GM18502 (cell line): ENCODE measurements around the gene PFKFB1.
"Not testable (repeated sequence)": the region's sequence is repeated elsewhere in the genome, so short reads cannot be mapped to it uniquely, and the experiment has no call there.

Experiments used
- ATAC-seq: cut with Tn5 transposase; IDR thresholded peaks from one replicate; pipeline ENCODE4 v1.9.1; 2021; ENCODE audit warnings: mild to moderate bottlenecking; ENCODE audit not compliant: unreplicated experiment, poor library complexity

The PFKFB1 gene

DNA sequence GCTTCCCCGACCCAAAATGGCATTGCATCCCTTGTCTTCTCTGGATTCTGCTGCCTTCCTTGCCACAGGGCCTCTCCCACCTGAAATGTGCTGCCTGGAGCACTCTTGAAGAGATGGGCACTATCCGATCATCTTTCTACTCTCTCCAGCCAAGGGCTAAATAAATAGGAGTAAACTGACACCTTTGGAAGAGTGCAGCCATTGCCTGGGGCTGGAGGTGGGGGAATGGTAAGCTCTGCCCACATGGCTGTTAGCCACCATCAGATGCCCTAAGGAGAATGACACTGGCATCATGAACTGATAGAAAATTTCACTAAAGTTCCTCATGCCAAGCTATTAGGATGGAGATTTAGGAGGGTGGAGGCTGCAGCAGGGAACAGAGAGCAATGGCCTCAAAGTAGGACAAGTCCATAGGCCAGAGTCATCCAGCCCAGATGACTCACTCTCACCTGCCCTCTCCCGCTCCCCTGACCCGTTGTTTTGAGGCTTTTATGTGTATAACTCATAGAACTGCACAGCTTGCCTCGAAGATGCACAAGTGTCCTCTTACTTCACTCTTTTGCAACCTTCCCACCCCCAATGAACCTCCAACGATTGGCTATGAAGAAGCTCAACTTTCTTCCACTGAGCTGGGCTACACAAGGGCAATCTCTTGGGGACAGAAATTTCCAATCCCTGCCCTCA lies 822 bp upstream of the PFKFB1 start:
- ATAC-seq = no peak

DNA sequence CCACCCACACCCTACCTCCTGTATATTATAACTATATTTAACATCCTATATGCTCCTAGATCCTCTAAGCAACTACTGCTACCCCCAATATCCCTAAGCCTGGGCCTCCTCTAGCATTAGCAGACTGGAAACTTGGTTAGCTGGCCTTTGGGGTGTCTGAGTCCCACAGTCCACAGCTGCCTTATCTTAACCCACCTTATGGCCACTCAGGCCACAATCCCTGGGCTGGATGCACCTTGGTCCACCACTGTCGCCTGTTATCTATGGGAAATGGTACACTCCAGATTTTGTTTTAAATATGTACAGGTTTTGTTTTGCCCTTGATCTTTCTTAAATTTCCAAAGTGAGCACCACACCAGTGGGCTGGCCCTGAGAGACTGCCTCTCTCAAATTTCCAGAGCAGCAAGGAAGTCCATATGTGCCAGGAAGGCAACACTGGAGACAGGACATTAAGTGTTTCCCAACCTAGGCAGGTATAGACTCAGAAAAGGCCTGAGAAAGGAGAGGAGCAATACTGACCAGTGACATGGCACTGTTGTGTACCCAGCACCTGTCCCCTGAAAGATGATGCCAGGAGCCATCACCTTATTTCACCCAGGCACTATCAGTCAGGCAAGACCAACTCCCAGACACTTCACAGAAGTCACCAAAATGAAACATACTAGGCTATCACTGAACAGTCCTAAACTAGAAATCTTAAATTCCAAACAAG lies 921 bp downstream of the PFKFB1 start:
- no peak for ATAC-seq

DNA sequence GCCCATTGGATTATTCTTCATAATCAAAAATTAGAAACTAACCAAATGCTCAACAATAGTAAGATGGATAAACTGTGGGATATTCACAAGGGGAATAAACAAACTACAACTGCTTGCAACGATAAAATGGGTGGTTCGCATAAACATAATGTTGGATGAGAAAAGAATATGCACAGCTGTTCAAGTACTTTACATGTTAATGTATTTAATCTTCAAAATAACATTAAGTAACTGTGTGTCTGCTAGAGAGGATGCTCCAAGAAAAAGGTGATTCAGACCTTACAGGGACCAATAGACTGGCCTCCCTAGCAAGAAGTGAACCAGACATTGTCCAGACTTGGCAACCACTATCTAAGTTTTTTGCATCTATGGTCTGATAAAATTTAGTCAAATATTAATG lies 2.3 kb downstream of the PFKFB1 start:
- no peak for ATAC-seq

DNA sequence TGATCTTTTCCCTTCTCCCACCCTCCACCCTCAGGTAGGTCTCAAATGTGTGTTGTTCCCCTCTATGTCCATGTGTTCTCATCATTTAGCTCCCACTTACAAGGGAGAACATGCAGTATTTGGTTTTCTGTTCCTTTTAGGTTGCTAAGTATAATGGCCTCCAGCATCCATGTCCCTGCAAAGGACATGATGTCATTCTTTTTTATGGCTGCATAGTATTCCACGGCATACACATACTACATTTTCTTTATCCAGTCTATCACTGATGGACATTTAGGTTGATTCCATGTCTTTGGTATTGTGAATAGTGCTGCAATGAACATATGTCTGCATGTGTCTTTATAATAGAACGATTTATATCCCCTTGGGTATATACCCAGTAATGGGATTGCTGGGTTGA lies 10.7 kb downstream of the PFKFB1 start:
- ATAC-seq = not testable (repeated sequence)

DNA sequence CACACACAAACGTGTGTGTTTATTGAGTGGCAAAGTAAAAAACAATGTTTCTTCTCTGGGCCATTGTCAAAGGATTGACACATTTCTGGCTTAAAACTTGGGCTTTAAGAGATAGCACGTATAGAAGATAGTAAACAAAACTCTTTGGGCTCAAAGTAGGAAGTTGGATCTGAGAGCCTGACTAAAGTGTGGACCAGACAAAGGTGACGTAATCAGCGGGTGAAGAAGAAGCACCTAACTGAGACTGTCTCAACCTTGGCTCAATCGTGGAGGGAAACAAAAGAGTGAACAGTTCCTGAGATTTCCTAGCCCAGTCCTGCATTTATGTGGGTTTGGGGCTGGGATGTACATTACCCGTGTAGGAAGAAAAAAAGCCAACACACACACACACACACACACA lies 13.7 kb downstream of the PFKFB1 start:
- no peak for ATAC-seq

DNA sequence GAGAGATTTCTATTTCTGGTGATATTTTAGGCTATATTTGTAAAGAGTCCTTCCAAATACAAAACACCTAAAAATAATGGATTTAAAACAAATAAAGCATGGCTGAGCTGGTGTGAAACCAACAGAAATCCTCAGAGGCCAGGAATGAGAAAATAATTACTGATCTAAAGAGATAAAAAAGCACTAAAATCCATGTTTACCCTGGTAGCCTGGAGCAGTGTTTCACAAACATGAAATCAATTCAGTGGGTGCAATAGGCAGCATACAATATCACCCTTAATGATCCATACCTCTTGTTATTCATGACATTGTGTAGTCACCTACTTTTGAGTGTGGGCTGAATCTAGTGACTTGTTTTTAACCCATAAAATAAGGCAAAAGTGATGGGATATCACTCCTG lies 14.6 kb downstream of the PFKFB1 start:
- ATAC-seq = no peak

DNA sequence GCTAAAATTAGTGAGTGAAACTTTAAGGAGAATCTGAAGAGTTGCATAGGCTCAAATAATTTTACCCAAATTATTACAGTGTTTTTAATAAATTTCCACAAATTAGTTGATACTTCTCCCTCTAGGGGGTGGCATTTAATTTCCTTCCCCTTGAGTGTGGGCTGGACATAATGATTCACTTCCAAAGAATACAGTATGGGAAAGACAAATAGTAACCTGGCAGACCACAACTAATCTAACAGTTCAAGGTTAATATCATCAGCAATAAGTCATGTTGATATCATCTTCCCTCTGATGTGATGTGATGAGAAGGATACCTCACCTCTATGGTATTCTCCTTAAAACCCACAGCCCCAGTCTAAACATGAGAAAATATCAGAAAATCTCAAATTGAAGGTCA lies 15.5 kb downstream of the PFKFB1 start:
- no peak for ATAC-seq

DNA sequence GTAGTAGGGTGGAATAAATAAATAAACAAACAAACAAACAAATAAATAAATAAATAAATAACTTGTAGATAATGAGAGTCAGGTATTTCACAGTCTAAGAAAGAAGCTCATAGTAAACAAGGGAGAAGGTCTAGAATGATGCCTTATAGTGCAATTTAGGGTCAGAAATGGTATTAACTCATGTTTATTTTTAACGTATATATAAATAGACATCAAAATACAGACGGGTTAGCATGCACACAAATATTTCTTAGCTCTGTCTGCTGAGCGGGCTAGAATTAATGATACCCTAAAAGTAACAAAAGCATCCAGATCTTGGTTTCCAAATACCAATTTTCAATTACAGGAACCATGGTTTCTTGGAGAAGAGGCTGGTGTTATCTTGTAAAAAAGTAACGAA lies 16.6 kb downstream of the PFKFB1 start:
- ATAC-seq = no peak

DNA sequence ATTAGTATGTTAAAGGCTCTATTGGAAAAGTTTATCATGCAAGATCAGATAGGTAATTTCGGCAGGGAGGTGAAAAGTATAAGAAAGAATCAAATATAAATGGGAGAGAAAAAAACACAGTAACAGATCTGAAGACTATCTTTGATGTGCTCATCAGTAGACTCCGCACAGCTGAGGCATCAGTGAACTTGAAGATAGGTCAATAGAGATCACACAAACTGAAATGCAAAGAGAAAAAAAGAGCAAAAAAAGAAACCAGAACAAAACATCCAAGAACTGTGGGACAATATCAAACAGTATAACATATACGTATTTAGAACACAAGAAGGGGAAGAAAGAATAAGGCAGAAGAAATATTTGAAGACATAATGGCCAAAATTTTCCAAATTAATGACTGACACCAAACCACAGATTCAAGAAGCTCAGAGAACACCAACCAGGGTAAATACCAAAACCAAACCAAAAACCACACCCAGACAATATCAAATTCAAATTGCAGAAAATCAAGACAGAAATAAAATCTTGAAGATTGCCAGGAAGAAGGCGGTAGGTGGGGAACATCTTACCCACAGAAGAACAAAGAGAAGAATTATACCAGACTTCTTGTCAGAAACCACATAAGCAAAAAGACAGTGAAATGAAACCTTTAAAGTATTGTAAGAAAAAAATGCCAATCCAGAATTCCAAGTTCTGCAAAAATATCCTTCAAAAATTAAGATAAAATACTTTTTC lies 29.1 kb downstream of the PFKFB1 start:
- no peak for ATAC-seq

DNA sequence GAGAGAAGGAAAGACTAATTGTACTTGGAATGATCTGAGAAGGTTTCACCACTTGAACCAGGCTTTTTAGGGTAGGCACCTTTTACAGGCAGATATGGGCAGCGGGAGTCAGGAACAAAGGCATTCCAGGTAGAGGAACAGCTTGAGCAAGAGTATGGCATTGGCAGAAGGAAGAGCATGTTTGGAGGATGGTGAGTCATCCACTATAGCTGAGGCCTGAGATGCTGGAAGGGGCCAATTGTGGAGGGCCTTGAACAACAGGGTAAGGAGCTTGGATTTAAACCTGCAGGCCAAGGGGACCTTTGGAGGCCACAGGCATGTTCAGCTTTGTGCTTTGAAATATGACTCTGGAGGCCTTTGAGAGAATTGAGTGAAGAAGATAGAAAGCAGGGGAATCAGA lies 32.2 kb downstream of the PFKFB1 start:
- ATAC-seq = no peak

DNA sequence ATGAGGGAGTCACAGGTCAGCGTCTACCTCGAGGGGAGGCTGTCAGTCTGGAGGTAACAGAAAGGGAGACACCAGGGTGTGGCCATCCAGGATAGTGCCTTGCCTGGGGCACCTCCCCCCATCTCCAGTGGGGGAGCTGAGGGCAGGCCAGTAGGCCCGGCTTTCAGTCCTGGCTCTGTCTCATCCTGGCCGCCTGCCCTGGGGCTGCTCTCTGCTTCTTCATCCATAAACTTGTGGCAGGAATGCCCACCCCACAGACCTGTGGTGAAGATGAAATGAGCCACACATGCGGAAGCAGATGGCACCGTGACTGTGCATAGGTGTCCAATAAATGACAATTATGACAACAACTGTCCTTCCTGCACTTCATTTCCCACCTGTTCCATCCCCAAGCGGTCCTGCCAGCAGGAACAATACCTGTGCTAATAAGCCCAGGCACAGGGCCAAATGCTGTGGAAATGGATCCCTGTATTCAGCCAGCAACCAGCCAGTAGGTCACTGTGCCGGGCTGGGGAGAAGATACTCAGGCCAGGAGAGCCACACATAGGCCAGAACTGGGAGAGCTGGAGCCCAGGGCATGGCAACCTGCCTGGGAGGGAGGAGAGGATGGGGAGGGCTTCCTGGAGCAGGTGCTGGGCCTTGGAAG lies 43.1 kb downstream of the PFKFB1 start:
- ATAC-seq = no peak

DNA sequence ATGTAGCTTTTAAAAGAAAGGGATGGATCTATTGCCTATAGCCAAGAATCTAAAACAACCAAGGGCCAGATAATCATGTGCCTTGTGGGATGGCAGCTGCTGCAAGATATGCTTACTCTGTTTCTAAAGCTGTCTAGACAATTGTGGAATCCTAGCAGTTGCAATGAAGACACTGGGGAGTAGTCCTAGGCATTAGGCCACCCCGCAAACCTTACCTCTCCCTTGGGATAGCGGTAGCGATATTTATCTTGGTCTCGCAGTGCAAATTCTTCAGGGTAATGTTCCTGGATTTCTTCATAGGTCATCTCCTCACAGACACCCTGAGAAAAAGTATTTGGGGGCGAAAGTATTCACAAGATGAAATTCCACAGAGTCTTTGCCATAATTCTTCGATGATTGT lies 48.8 kb downstream of the PFKFB1 start:
- no peak for ATAC-seq

DNA sequence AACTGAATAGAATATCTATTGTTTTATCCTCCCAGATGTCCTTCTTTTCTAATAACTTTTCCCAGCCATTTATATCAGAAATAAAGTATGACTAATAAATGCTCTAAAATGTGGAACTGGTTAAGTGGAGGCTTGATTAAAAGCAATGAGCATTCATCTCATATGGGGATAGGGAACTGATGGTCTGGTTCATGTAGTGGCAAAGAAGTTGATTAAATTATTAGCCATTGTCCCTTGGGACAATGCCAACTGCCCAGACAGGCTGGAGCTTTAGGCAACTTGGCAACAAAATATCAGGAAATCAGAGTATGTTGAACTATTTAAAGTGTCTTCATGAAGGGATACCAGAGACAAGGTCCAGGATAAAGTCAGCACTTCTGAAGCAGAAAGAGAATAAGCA lies 49.2 kb downstream of the PFKFB1 start:
- no peak for ATAC-seq

DNA sequence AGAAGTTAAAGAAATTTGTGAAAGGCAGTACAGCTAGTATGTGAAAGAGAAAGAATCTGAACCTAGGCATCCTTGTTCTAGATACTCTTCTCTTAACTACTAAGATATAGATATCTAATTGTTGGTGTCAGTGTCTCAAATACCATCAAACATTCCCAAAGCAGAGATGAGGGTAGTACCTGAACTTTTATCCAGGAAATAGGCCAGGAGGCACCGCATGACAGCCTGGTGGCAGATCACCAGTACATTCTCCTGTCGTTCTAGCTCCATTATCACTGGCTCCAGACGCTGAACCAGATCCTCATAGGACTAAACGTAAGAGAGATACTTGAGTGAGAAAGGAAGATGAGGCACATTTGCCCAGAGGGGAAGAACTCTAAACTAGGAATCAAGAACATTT lies 56.6 kb downstream of the PFKFB1 start:
- ATAC-seq = no peak

DNA sequence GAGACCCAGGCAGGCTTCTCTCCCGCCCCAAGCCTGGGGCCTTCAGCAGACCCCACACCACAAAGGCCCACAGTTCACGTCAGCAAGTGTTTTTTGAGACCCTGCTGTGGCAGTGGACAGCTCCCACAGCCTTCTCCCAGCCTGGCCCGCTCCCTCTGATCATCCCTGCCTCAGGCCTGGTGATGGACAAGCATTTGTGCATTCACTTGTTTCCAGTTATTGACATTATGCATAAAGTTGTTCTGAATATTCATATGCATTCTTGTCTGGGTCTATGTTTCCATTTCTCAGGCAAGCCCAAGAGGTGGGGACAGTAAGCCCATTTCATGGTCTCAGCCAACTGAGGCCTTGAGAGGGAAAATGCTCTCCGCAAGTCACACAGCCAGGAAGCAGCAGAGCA lies 58.7 kb downstream of the PFKFB1 start:
- ATAC-seq = no peak

DNA sequence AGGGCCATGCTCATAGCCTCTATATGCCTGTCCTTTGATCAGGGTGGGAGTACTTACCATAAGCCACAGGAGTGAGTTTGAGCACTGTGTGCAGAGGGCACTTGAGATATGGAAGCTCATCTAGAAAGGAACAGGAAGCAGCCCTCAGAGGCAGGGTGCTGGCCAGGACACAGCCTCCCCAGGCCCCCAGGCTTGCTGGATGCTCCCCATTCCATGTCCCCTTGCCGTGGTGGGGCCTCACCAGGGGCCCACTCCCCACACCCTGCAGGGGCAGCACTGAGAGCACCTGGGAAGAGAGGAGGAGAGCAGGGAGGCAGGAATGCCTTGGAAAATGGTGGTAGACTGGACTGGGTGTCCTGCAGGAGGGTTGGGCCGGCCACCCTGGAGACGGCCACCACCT lies 59.1 kb downstream of the PFKFB1 start:
- no peak for ATAC-seq

DNA sequence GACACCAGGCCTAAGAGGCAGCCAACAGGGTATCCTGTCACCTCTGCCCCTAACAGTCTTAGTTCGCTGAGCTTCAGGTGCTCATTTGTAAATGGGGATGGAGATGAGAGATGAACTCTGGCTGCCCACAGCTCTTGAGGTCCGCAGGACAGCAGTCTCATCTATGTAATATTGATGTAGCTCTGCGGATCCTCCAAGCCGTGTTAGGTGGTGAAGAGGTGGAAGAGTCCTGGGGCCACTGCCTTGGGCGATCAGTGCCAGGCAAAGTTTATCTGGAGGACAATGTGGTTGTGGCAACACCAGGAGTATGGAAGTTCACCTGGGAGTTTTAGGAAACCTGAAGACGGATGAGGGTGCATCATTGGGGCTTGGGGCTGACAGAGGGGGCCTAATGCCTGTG lies 59.9 kb downstream of the PFKFB1 start:
- ATAC-seq = no peak

DNA sequence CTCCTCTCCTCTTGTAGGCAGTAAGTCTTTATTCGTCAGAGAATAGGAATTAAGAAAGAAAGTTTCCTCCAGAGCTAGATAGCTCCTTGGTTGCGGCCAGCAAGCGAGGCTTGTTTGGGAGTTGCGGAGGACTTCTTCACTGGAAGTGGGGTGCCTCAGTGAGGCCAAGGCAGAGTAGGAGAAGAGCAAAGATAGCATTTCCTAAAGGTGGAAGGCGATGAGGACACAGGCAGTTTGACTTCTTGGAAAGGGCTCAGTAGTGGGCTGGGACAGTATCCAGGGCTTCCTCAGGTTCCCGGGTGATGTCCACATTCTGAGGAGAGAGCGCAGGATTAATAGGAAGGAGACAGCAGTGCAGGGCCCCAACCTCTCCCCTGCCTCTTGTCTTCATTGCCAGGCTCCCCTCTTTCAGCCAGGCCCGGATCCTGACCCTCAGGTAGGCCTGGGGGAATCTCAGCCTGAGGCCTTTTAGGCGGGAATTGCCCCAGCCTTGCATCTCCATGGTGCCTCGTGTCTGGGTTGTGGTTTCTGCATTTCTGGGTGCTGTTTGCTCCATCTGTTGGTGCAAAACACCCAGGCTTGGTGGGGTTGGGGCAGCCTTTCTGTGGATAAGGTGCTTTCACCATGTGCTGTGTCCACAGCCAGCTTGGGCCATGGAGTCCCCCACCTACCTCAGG lies 60.7 kb downstream of the PFKFB1 start:
- no peak for ATAC-seq

DNA sequence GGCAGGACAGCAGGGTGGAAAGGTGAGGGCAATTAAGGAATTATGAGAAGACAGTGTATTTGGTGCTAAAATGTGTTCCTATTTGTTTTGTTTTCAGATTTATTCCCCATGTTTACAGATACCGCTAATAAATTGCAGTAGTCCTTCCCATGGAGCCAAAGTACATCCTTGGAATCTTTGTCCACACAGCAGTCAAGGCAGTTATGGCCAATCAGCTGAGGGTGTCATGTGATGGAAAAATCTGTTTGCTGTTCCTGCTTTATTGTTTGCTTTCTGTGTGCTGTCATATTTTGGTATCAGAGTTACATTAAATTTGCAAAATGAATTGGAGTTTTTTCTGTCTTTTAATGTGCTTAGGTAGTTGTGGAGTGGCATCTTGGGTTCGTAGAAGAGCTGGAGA lies 62.9 kb downstream of the PFKFB1 start:
- no peak for ATAC-seq

DNA sequence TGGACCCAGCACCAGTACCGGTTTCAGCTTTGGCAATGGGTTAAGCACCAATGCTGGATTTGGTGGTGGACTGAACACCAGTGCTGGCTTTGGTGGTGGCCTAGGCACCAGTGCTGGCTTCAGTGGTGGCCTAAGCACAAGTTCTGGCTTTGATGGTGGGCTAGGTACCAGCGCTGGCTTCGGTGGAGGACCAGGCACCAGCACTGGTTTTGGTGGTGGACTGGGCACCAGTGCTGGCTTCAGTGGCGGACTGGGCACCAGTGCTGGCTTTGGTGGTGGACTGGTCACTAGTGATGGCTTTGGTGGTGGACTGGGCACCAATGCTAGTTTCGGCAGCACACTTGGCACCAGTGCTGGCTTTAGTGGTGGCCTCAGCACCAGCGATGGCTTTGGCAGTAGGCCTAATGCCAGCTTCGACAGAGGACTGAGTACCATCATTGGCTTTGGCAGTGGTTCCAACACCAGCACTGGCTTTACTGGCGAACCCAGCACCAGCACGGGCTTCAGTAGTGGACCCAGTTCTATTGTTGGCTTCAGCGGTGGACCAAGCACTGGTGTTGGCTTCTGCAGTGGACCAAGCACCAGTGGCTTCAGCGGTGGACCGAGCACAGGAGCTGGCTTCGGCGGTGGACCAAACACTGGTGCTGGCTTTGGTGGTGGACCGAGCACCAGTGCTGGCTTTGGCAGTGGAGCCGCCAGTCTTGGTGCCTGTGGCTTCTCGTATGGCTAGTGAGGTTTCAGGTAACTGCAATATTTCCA lies 63.5 kb downstream of the PFKFB1 start:
- no peak for ATAC-seq
